ENCODE results near the gene RGL4.

DNA sequence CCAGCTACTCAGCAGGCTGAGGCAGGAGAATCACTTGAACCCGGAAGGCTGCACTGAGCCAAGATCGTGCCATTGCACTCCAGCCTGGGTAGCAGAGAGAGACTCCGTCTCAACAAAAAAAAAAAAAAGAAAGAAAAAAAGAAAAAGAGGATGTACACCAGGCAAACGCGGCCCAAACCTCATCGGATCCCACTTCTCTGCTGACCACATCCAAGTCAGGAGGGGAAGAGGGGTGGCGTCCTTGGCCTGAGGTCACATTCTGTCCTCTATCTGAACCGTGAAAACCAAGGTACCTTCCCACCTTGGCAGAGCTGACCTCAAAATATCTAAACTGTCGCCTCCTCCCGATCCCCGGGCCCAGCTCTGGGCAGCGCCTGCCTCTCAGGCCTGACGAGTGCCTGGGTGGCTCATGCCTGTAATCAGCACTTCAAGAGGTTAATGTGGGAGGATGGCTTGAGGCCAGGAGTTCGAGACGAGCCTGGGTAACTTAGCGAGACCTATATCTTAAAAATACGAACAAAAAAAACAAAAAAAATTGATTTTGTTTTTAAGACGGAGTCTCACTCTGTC lies 25.1 kb downstream of the RGL4 start:
- TF ChIP-seq, protein P1, sequence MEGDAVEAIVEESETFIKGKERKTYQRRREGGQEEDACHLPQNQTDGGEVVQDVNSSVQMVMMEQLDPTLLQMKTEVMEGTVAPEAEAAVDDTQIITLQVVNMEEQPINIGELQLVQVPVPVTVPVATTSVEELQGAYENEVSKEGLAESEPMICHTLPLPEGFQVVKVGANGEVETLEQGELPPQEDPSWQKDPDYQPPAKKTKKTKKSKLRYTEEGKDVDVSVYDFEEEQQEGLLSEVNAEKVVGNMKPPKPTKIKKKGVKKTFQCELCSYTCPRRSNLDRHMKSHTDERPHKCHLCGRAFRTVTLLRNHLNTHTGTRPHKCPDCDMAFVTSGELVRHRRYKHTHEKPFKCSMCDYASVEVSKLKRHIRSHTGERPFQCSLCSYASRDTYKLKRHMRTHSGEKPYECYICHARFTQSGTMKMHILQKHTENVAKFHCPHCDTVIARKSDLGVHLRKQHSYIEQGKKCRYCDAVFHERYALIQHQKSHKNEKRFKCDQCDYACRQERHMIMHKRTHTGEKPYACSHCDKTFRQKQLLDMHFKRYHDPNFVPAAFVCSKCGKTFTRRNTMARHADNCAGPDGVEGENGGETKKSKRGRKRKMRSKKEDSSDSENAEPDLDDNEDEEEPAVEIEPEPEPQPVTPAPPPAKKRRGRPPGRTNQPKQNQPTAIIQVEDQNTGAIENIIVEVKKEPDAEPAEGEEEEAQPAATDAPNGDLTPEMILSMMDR (IDR thresholded peaks at IDR 0.05) = no peak
- TF ChIP-seq ZFX (IDR thresholded peaks at IDR 0.05; ENCODE audit: borderline replicate concordance) = no peak
